Raji (cell line): Measurements from ENCODE around the gene SHANK2.

ENCODE experiments used
- POLR2A ChIP-seq: IDR thresholded peaks from 2 replicates; pipeline ENCODE4 v1.6.1; 2011; ENCODE audit warnings: low read depth, low read length, control low read depth; ENCODE audit not compliant: insufficient read depth

SHANK2 gene

GRCh38 chr11:71252269-71252769, at the start of gene SHANK2:
TSS of gene SHANK2 (minus strand) at chr11:71252577. CDS start at chr11:71147326, 105,251 bp downstream.
- no peak for TF ChIP-seq POLR2A

DNA sequence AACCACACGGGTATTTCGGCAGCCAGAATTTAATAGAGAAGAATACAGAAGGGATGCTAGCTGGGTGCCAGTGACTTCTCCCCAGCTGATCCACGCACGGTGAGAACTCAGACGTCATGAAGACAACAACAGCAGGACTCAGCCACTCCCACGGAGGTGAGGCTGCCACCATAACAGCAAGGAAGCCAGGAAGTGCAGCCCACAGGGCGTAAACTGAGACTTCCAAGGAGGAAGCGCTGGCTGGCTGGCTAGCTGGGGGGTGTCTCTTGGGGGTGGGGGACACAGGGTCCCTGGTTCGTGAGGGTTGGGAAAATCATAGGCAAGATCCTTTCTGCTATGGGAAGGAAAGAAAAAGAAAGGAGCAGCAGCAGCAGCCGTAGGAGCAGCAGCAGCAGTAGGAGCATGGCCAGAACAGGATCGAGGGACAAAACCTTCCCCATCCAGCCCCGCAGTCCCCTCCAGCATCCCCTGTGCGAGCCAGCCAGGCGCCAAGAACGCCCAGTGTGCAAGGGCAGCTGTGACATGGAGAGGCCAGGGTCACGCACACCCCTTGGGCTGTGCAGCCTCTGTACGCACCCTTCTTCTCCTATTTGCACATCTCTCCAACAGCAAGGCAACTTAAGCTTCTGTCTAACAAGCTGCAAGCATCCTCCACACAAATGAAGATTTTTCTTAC, 49.6 kb upstream of the SHANK2 start:
- no peak for TF ChIP-seq POLR2A

- no peak for TF ChIP-seq POLR2A
These were observed 48.9 kb upstream of the SHANK2 start for GRCh38 chr11:71301046-71301857.

- TF ChIP-seq POLR2A, result no peak
These were observed 47.8 kb upstream of the SHANK2 start for GRCh38 chr11:71300187-71300586.

GRCh38 chr11:71298761-71299181, 46.4 kb upstream of the SHANK2 start:
- no peak for TF ChIP-seq POLR2A

GRCh38 chr11:71298016-71298550, 45.7 kb upstream of the SHANK2 start:
- no peak for TF ChIP-seq POLR2A

- no peak for TF ChIP-seq POLR2A
These were observed 42.6 kb upstream of the SHANK2 start for GRCh38 chr11:71294846-71295600.

- no peak for TF ChIP-seq POLR2A
These were observed 41.8 kb upstream of the SHANK2 start for GRCh38 chr11:71293961-71294782.

GRCh38 chr11:71286701-71287643, 34.6 kb upstream of the SHANK2 start:
- no peak for TF ChIP-seq POLR2A

- TF ChIP-seq POLR2A, result no peak
These were observed 32.7 kb upstream of the SHANK2 start for GRCh38 chr11:71285111-71285510.

- no peak for TF ChIP-seq POLR2A
These were observed 32.2 kb upstream of the SHANK2 start for GRCh38 chr11:71284525-71285092.

DNA sequence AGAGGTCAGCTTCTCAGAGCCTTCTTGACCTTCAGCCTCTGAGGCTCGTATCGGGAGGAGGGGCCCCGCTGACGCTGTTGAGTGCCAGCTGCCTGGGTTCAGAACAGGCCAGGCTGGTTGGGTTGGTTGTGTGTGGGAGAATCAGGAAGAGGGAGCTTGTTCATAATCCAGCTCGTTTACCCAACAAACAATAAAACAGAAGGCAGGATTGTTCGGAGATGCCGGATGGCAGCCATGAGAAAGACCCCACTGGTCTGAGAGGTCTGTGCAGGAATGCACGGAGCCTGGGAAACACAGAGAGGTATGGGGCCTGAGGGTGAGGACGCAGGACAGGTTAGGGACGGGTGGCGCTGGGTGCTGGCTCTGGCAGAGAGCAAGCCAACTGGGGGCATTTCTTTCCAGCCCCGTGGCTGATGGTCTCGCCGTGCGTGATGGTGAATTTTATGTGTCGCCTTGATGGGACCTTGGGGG, 31.6 kb upstream of the SHANK2 start:
- TF ChIP-seq POLR2A, result no peak

GRCh38 chr11:71282581-71283351, 30.4 kb upstream of the SHANK2 start:
- no peak for TF ChIP-seq POLR2A
